H7 (cell line): Measurements from ENCODE around the gene FTCDNL1. TPM values are rescaled to one million over a fixed set of nuclear protein-coding genes. Genes with fewer than 3 reads are reported as not detected.

Source experiments
- DNase-seq: peaks from one replicate; pipeline ENCODE4 v3.0.0; 2012
- H3K27me3 ChIP-seq: 2 replicates; pipeline ENCODE4 v1.6.0; 2011; ENCODE audit warnings: mild to moderate bottlenecking, low read length; ENCODE audit not compliant: control insufficient read depth, insufficient read depth
- H3K36me3 ChIP-seq: replicated peaks from 2 replicates; pipeline ENCODE4 v1.5.1; 2011; ENCODE audit warnings: low read length; ENCODE audit not compliant: control insufficient read depth, insufficient read depth
- H3K4me3 ChIP-seq: 2 replicates; pipeline ENCODE4 v1.5.1; 2011; ENCODE audit warnings: low read depth, mild to moderate bottlenecking, control low read depth, low read length, moderate library complexity; ENCODE audit not compliant: insufficient read depth
- total RNA-seq: library from RNA; depleted of rRNA; stranded (reverse); fragments of >200 nt; shearing (Covaris generic); gene quantifications from 2 replicates; pipeline ENCODE4 v1.2.3, GENCODE V29; 2014

FTCDNL1 gene
- total RNA-seq, 1 experiment from 2014 or later = 0.59 TPM

DNA sequence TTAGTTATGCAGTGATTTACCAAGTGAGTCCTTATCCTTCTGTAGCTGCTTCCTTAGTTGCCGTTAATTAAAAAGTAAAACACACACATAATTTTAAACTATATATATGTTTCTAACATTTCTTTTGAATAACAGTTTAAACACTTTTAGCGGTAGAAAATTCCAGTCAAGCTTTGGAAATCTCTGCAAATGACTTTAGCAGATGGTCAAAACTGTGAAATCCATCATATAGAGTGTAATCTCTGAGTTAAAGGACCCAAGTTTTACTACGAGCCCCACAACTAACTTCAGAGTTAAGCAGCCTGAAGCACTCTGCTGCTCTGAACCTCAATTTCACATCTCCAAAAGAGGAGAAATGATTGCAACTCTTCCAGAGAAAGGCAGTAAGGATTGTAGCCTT, 96.2 kb downstream of the FTCDNL1 start:
- H3K27me3 ChIP-seq = no peaks in the 10 kb centered on the region
- no peak overlapping the region for H3K4me3 ChIP-seq
- no peak for DNase-seq
- H3K36me3 ChIP-seq = no peaks in the 10 kb centered on the region

DNA sequence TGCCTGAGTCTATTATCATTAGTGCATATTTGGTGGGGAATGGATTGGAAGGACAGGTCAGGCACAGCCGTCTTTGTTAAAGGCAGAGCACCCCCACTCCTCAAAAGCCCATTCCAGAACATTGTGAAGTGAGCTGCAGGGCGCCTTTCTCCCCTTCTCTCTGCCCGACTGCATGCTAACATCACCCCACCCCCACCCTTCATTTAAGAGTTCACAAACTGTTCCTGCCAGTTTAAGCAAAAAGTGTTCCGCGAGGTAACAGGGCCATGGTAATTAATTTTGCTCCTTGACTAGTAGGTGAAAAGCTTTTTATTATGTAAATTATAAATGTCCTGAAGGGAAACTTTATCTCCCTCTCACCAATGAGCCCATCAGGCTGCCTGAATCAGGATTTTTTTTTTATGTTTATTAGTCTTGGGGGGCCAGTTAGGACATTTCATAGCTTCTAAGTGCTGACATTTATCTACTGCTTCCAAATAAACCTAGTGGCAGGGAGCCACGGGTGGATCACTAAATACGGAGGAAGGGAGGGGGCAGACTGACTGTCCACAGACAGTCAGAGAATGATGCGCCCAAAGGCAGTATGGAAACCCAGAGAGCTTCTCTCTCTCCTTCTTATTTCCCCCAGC, 99.4 kb downstream of the FTCDNL1 start:
- peak; percentile 16 for DNase-seq

DNA sequence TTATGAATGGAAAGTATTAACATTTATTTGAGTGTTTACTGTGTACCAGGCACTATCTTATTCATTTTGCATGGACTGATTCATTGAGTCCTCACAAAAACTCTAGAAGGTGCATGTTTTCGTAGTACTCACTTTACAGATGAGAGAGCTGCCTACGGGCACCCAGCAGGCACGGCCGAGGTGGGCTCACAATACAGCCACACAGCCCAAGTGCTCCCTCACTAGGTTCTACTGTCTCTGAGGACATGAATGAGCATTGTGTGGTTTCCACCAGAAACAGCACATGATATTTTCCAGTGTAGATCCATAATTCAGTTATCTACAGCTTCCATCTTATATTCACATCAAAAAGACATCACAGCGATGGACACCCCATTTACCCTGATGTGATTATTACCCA, 101.4 kb downstream of the FTCDNL1 start:
- H3K4me3 ChIP-seq = no peak overlapping the region
- no peaks in the 10 kb centered on the region for H3K36me3 ChIP-seq
- DNase-seq = no peak
- no peaks in the 10 kb centered on the region for H3K27me3 ChIP-seq

More for the DNA sequence above, 99.4 kb downstream of the FTCDNL1 start:
- Histone ChIP-seq H3K27me3 (no peaks in the 10 kb centered on the region), H3K36me3 (no peaks in the 10 kb centered on the region), H3K4me3 (no peak overlapping the region)

DNA sequence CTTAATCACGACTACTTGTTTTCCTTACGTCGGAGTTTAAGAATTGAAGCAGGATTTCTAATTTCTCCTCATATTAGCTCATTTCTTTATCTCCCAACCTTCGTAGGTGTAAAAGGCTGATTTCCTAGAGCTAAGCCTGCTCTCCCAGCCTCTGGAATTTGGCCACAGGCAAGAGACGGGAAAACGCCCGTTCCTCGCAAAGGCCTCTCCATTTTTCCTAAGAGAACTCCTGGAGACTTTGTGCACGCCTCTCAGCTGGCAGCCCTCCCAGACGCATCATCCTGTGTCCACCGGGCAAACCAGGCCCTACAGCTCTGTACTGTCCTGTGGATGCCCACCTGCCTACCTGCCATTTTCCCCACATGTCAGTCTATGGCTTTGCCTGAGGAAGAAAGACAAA, 106.3 kb downstream of the FTCDNL1 start:
- DNase-seq = no peak
- no peaks in the 10 kb centered on the region for H3K27me3 ChIP-seq

DNA sequence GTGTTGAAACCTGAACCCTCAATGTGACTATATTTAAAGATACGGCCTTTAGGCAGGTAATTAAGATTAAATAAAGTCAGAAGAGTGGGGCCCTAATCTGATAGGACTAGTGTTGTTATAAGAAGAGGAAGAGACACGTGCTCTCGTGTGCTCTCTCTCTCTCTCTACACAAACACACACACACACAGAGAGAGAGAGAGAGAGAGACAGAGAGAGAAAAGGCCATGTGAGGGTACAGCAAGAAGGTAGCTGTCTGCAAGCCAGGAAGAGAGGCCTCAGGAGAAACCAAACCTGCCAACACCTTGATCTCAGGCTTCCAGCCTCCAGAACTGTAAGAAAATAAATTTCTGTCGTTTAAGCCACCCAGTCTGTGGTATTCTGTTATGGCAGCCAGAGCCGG, 106.7 kb downstream of the FTCDNL1 start:
- no peak for DNase-seq
- H3K27me3 ChIP-seq = no peaks in the 10 kb centered on the region
- no peaks in the 10 kb centered on the region for H3K36me3 ChIP-seq
- H3K4me3 ChIP-seq = no peak overlapping the region

More for the DNA sequence above, 106.3 kb downstream of the FTCDNL1 start:
- Histone ChIP-seq H3K4me3 (no peak overlapping the region), H3K36me3 (no peaks in the 10 kb centered on the region)

DNA sequence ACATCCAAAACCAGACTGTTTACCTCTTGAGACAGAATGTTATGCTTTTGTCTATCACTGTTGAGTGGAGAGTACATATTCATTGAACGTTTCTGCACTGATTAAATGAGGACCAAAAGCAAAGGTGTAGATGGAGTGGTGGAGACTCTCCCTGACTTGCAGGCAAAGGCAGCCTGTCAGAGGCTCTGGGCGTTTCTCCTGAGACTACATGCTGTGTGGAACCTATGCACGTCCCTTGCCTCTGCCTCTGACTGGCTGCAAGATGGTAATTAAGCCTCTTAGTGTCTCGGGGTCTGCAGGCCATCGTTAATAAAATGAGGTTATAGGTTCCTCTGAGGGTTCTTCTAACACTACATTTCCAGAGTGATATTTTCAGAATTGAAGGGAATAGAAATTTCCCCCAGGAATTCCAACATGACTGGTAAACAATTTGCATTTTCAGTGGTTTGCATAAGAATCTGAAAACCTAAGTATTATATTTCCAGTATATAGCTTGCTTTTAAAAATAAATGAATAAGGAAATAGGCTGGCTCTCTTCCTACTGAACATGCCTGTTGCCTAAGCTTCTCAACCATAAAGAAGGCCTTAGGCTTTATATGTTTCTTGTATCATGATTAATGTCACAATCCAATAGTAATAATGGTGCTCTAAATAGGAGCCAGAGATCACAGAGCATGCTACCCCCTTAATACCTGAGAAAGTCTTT, 107.4 kb downstream of the FTCDNL1 start:
- H3K4me3 ChIP-seq = no peak overlapping the region
- DNase-seq = no peak
- H3K36me3 ChIP-seq = no peaks in the 10 kb centered on the region

DNA sequence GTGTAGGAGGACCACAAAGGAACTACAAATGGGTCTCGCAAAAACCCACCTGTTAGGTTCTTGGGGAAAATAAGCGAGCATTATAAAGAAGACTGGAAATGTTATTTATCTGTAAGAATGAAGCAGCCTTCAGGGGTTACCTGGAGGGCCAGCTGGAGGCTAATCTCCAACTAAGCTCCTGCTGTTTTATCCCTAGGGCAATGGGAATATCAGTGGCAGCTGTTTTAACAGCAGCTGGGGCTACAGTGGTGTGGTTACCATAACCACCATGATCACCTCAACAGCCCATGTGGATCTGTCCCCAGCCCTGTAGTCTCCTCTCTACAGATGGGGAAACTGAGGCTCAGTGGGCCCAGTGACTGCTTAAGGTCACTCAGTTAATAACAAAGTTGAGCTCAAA, 108.1 kb downstream of the FTCDNL1 start:
- no peak overlapping the region for H3K4me3 ChIP-seq
- H3K27me3 ChIP-seq = no peaks in the 10 kb centered on the region
- H3K36me3 ChIP-seq = no peaks in the 10 kb centered on the region
- DNase-seq = no peak

More for the DNA sequence above, 107.4 kb downstream of the FTCDNL1 start:
- no peaks in the 10 kb centered on the region for H3K27me3 ChIP-seq

DNA sequence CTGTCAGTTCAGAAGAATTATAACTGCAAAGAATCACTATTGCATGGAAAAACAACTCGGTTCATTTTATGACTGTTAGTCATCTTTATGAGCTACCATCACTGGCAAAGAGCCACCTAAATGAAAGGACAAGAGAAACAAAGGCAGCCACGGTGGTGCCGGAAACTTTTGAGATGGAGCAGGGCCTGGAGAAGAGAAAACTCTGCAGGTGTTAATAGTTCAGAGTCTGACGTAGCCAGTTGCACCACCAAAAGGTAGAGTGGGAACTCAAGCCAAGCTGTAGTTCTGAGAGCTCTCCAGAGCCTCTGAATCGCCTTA, 110.9 kb downstream of the FTCDNL1 start:
- Histone ChIP-seq H3K36me3 (no peaks in the 10 kb centered on the region), H3K4me3 (no peak overlapping the region), H3K27me3 (no peaks in the 10 kb centered on the region)
- no peak for DNase-seq

DNA sequence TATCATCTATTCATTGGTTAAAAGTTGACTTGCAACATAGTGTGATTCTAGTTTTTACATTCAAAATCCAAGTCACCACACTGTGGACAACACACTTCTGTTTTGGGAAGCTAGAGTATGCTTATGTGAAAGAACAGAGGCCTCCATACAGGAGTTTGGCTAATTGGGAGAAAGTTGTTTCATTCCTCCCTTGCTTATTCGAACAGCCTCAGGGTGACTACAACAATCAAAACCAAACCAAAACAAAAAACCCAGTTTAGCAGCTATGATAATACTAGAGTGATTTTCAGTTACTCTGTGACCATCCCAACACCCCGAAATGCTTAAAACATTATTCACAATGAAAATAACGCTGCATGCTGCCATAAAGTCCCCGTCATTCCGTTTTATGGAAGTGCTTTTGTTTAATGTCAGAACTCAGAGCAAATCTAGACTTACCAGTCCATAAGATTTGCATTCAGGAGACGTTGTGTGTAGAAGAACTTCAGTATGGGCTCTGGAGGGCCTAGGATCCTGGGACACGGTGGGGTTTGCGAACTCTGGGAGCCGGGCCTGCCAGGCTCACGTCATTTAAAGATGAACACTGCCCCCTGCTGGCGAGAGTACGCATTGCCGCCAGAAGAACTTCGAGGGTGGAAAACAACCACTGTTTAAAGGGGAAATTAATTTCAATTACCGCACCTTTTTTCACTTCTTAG, 111.4 kb downstream of the FTCDNL1 start:
- Histone ChIP-seq H3K27me3 (no peaks in the 10 kb centered on the region), H3K36me3 (no peaks in the 10 kb centered on the region), H3K4me3 (no peak overlapping the region)
- DNase-seq = peak; percentile 67

DNA sequence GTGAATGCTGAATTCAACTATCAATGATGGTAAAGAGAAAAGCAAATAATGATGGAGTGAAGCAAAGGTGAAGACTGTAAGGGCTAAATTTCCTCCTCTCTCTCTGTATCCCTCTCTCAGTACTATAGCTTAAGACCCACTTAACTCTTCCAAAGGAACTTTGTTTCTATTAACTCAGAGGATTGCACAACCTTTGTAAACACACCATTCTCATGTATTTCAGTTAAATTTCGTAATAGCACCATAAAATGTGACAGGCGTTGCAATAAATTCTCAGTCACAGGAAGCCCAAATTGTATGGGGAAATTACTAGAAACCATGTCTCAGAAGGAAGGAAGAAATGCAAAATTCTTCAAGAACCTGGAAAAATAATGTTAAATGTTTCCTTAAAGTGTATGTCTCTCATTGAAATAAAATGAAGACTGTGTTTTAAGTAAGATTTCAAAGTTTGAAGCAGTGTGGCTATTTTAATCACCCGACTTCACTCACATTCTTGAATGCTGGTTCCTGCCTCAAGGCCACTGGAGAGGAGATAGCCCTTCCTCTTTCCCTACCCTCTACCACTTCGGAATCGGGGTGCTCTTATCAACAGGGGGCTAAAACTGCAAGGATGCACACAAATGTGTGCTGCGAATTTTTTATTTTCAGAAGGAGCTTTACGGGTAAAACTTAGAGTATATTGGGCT, 112.1 kb downstream of the FTCDNL1 start:
- Histone ChIP-seq H3K27me3 (no peaks in the 10 kb centered on the region), H3K36me3 (no peaks in the 10 kb centered on the region), H3K4me3 (no peak overlapping the region)
- DNase-seq = no peak

DNA sequence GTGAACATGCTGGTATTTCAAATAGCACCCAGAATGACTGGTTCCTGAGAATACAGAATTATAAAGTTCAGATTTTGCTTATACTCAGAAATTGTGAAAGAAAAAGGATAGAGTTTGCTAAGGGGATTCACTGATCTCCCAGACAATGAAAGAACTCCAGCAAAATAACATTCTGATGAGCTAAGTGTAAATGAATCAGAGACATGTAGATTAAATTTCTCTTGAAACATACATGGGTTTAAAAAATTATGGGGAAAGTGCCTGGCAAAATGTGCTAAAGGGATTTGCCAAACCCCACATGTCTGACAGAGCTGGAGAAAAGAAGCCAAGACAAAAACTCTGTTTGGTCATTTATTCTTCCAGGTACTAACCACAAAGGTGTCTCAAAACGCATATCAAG, 116.3 kb downstream of the FTCDNL1 start:
- no peak overlapping the region for H3K4me3 ChIP-seq
- no peaks in the 10 kb centered on the region for H3K27me3 ChIP-seq
- H3K36me3 ChIP-seq = no peaks in the 10 kb centered on the region
- no peak for DNase-seq

DNA sequence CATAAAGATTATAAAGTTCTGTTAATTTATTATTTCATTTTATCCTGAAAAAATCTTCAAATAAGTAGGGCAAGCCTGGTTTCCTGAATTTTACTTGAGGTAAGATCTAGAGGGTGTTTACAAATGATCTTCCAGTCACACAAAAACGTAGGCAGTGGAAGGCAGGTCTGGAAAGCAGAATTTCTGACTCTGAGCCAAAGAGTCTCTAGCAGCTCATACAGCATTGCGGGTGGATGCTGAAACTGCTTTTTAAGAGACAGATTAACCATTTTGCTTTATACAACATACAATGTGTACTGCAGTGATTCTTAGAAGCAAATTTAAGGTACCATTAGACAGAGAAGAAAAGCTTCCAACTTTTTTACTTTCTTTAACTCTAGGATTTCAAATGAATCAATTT, 117.0 kb downstream of the FTCDNL1 start:
- H3K36me3 ChIP-seq = no peaks in the 10 kb centered on the region

DNA sequence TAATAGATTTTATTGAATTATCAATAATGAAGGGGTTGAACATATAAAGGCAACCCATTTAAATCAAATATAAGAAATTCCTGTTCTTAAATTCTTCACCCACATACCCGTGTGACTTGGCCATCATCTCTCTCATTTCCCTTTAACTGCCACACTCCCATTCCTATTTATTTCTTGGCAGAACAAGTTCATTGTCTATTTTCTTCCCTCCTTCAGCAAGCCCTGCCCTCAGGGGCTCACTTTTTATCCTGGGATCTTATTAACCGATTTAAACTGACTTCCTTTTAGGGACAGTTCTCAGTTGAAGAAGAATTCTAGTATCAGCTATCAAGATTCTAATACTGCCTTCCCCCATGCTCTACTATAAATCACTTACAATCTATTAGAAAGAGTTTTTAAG, 123.2 kb downstream of the FTCDNL1 start:
- no peak for DNase-seq
- Histone ChIP-seq H3K36me3 (no peaks in the 10 kb centered on the region), H3K4me3 (no peak overlapping the region), H3K27me3 (no peaks in the 10 kb centered on the region)

More for the DNA sequence above, 117.0 kb downstream of the FTCDNL1 start:
- H3K4me3 ChIP-seq = no peak overlapping the region
- DNase-seq = no peak
- H3K27me3 ChIP-seq = no peaks in the 10 kb centered on the region

DNA sequence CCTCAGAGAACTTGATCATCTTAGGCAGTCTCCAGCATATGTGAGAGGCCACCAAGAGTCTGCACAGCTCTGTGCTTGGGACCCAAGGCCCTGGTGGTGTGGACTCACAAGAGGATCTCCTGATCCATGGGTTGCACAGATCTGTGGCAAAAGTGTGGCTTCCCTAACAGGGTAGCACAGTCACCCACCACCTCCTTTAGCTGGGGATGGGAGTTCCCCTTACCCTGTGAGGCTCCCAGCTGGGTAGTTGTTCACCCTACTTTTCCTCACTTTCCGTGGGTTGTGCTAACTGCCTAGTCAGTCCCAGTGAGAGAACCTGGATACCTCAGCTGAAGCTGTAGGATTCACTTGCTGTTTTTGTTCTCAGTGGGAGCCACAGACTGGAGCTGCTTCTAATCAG, 123.7 kb downstream of the FTCDNL1 start:
- Histone ChIP-seq H3K4me3 (no peak overlapping the region), H3K27me3 (no peaks in the 10 kb centered on the region), H3K36me3 (no peaks in the 10 kb centered on the region)
- no peak for DNase-seq

DNA sequence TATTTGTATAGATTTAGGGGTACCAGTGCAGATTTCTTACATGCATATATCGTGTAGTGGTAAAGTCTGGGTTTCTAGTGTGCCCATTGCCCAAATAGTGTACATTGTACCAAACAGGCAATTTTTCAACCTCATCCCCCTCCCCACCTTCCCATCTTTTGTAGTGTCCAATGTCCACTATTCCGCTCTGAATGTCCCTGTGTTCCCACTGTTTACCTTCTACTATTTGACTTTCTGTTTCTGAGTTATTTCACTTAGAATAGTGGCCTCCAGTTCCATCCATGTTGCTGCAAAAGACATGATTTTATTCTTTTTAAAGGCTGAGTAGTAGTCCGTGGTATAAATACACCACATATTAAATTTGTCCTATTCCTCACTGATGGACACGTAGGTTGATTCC, 132.9 kb downstream of the FTCDNL1 start:
- DNase-seq = no peak
- no peaks in the 10 kb centered on the region for H3K36me3 ChIP-seq

More for the DNA sequence above, 132.9 kb downstream of the FTCDNL1 start:
- no peak overlapping the region for H3K4me3 ChIP-seq
- no peaks in the 10 kb centered on the region for H3K27me3 ChIP-seq
